MCF 10A (cell line): Measurements from ENCODE around the gene SSBP3. TPM values are rescaled to one million over a fixed set of nuclear protein-coding genes. Genes with fewer than 3 reads are reported as not detected.

Experiments
- BruUV-seq: library from RNA; stranded (reverse); fragments of 400-500 nt; replicated peaks from 2 replicates; lab custom pipeline; 2021; lab: Mats Ljungman, UMichigan
- CTCF ChIA-PET: fragments of 300-600 bp; sonication (Branson Sonifier 250); formaldehyde crosslinking; extraction: SDS; loops from one replicate; lab custom pipeline; 2021; ENCODE audit warnings: antibody characterized with exemption, inconsistent platforms; lab: Yijun Ruan, JAX
- POLR2A ChIA-PET: fragments of 300-600, 350-650 bp; sonication (Branson Sonifier 250); formaldehyde crosslinking; extraction: SDS; loops from one replicate; lab custom pipeline; 2020; ENCODE audit warnings: antibody characterized with exemption, inconsistent platforms; lab: Yijun Ruan, JAX
- DNase-seq: peaks from one replicate; pipeline ENCODE4 v3.0.0-alpha.2; 2018; ENCODE audit not compliant: unreplicated experiment
- H3K27ac Mint-ChIP-seq: one replicate; pipeline ENCODE4 v1.8.0; 2022; ENCODE audit warnings: mild to moderate bottlenecking, low read depth, mixed read lengths; ENCODE audit not compliant: unreplicated experiment
- H3K27me3 Mint-ChIP-seq: one replicate; pipeline ENCODE4 v1.8.0; 2022; ENCODE audit warnings: mixed read lengths; ENCODE audit not compliant: insufficient read depth, unreplicated experiment
- H3K36me3 Mint-ChIP-seq: one replicate; pipeline ENCODE4 v1.8.0; 2022; ENCODE audit warnings: mild to moderate bottlenecking, moderate library complexity, mixed read lengths; ENCODE audit not compliant: insufficient read depth, unreplicated experiment
- H3K4me1 Mint-ChIP-seq: one replicate; pipeline ENCODE4 v1.8.0; 2022; ENCODE audit warnings: mixed read lengths; ENCODE audit not compliant: insufficient read depth, unreplicated experiment
- H3K4me3 Mint-ChIP-seq: one replicate; pipeline ENCODE4 v1.8.0; 2022; ENCODE audit warnings: mild to moderate bottlenecking, moderate library complexity, mixed read lengths; ENCODE audit not compliant: unreplicated experiment
- H3K9me3 Mint-ChIP-seq: one replicate; pipeline ENCODE4 v1.8.0; 2022; ENCODE audit warnings: mixed read lengths; ENCODE audit not compliant: unreplicated experiment
- CTCF ChIP-seq: fragments of 200-600 bp; IDR thresholded peaks from one replicate; pipeline ENCODE4 v1.8.0; 2022; ENCODE audit warnings: antibody characterized with exemption, mild to moderate bottlenecking; ENCODE audit not compliant: unreplicated experiment
- intact Hi-C: fragments of 100-400 bp; cut with micrococcal nuclease; formaldehyde crosslinking; loops from 2 replicates; pipeline ENCODE4 v1.14.1; 2022
- total RNA-seq: library from RNA; stranded (reverse); gene quantifications from 2 replicates; pipeline ENCODE4 v1.2.3, GENCODE V29; 2022

SSBP3 gene
- total RNA-seq, 1 experiment from 2014 or later, result 8.6 TPM

- H3K9me3 Mint-ChIP-seq, result no peaks in the 10 kb centered on the region
- peaks cover 5% of the 10 kb centered on the region for H3K36me3 Mint-ChIP-seq
- intact Hi-C loops, result loop anchor here (10.0 kb wide), 1 partner anchor 159 kb away; no protein-coding TSS in a partner anchor
- ChIA-PET POLR2A (no interaction called here), CTCF (interaction anchor here (0.9 kb wide), 1 partner anchor 216 kb away, joined by 3 read pairs; no protein-coding TSS in a partner anchor)
- no peaks in the 10 kb centered on the region for H3K4me1 Mint-ChIP-seq
- no peak overlapping the region for H3K4me3 Mint-ChIP-seq
- no peak for TF ChIP-seq CTCF
- DNase-seq, result no peak
- BruUV-seq, result no TSS peak
- no peak overlapping the region for H3K27ac Mint-ChIP-seq
- no peaks in the 10 kb centered on the region for H3K27me3 Mint-ChIP-seq
Measured at GRCh38 chr1:54273795-54274163, 132.4 kb downstream of the SSBP3 start.

- H3K4me1 Mint-ChIP-seq, result no peaks in the 10 kb centered on the region
- BruUV-seq, result no TSS peak
- H3K27me3 Mint-ChIP-seq, result no peaks in the 10 kb centered on the region
- H3K9me3 Mint-ChIP-seq, result no peaks in the 10 kb centered on the region
- ChIA-PET POLR2A (no interaction called here), CTCF (interaction anchor here (0.9 kb wide), 1 partner anchor 216 kb away, joined by 3 read pairs; no protein-coding TSS in a partner anchor)
- no peak overlapping the region for H3K4me3 Mint-ChIP-seq
- peaks cover 5% of the 10 kb centered on the region for H3K36me3 Mint-ChIP-seq
- no peak for DNase-seq
- no peak for TF ChIP-seq CTCF
- H3K27ac Mint-ChIP-seq, result no peak overlapping the region
- intact Hi-C loops, result loop anchor here (10.0 kb wide), 1 partner anchor 158 kb away; no protein-coding TSS in a partner anchor
Measured at GRCh38 chr1:54273092-54273794, 133.0 kb downstream of the SSBP3 start.

GRCh38 chr1:54272772-54273091 lies 133.5 kb downstream of the SSBP3 start:
- POLR2A ChIA-PET, result no interaction called here
- no TSS peak for BruUV-seq
- Mint-ChIP-seq H3K27ac (no peak overlapping the region), H3K9me3 (no peaks in the 10 kb centered on the region), H3K27me3 (no peaks in the 10 kb centered on the region), H3K36me3 (peaks cover 5% of the 10 kb centered on the region), H3K4me3 (no peak overlapping the region), H3K4me1 (no peaks in the 10 kb centered on the region)
- no peak for TF ChIP-seq CTCF
- DNase-seq, result no peak
- CTCF ChIA-PET, result interaction anchor here (0.9 kb wide), 1 partner anchor 217 kb away, joined by 3 read pairs; no protein-coding TSS in a partner anchor
- intact Hi-C loops, result loop anchor here (10.0 kb wide), 1 partner anchor 158 kb away; no protein-coding TSS in a partner anchor

GRCh38 chr1:54272134-54272533 lies 134.1 kb downstream of the SSBP3 start:
- BruUV-seq, result no TSS peak
- intact Hi-C loops, result loop anchor here (10.0 kb wide), 1 partner anchor 157 kb away; no protein-coding TSS in a partner anchor
- no peak for TF ChIP-seq CTCF
- Mint-ChIP-seq H3K9me3 (no peaks in the 10 kb centered on the region), H3K27me3 (no peaks in the 10 kb centered on the region), H3K27ac (no peak overlapping the region), H3K4me1 (no peaks in the 10 kb centered on the region), H3K4me3 (no peak overlapping the region), H3K36me3 (peaks cover 5% of the 10 kb centered on the region)
- CTCF ChIA-PET, result interaction anchor here (0.6 to 0.8 kb wide), 3 partner anchors 8 to 331 kb away, joined by 3 read pairs; no protein-coding TSS in a partner anchor
- DNase-seq, result no peak
- POLR2A ChIA-PET, result interaction anchor here (0.7 kb wide), 1 partner anchor 291 kb away, joined by 3 read pairs; no protein-coding TSS in a partner anchor
